Vagina (tissue), 2 donors: ENCODE data around the gene TERB1. TPM values are rescaled to one million over a fixed set of nuclear protein-coding genes. Genes with fewer than 3 reads are reported as not detected.
A peak's percentile ranks its signal among the peaks of the same experiment; 100 is the strongest.

Experiments
- DNase-seq, 2 donors: peaks; one replicate each; pipeline ENCODE4 v3.0.0-alpha.2; 2017; ENCODE audit errors: extremely low spot score in 2 of 2
- H3K27ac ChIP-seq: fragments of 200-600 bp; sonication (generic); one replicate; pipeline ENCODE4 v1.5.1; 2019
- H3K27me3 ChIP-seq: fragments of 200-600 bp; sonication (generic); one replicate; pipeline ENCODE4 v1.5.1; 2019
- H3K36me3 ChIP-seq, 2 donors: fragments of 200-600 bp; sonication (generic); one replicate each; pipeline ENCODE4 v1.5.1; 2017 to 2019
- H3K4me1 ChIP-seq: fragments of 200-600 bp; sonication (generic); one replicate; pipeline ENCODE4 v1.5.1; 2019
- H3K4me3 ChIP-seq, 2 donors: fragments of 200-600 bp; sonication (generic); 1 replicate in 1 of 2; 2 replicates in 1 of 2; pipeline ENCODE4 v1.5.1; 2016 to 2019
- H3K9me3 ChIP-seq: fragments of 200-600 bp; sonication (generic); one replicate; pipeline ENCODE4 v1.5.1; 2019
- POLR2A ChIP-seq, 2 donors: fragments of 450-650 bp; IDR thresholded peaks; one replicate each; pipeline ENCODE4 v1.6.1; 2017; ENCODE audit warnings: antibody characterized with exemption in 2 of 2, mild to moderate bottlenecking in 2 of 2, moderate library complexity in 2 of 2
- intact Hi-C: fragments of 100-400 bp; cut with DNase I; formaldehyde crosslinking; loops from one replicate; pipeline ENCODE4 v1.15.1; 2023
- total RNA-seq: library from RNA; depleted of rRNA; stranded (reverse); fragments of >200 nt; gene quantifications from one replicate; pipeline ENCODE4 v1.2.3, GENCODE V29; 2016

Gene TERB1
- total RNA-seq, 1 donor from 2014 or later: not detected

GRCh38 chr16:66705790-66706505 lies 95.4 kb downstream of the TERB1 start:
- Histone ChIP-seq H3K9me3 (no peaks in the 10 kb centered on the region), H3K4me3 (no peak overlapping the region), H3K4me1 (peaks cover 7% of the 10 kb centered on the region), H3K27me3 (no peaks in the 10 kb centered on the region), H3K36me3 (no peaks in the 10 kb centered on the region), H3K27ac (peak overlapping the region; percentile 57)
- DNase-seq: no peak
- intact Hi-C loops: no loop called here
- no peak for TF ChIP-seq POLR2A (IDR thresholded peaks at IDR 0.05)

Other genes with a start within 250 kb of the TERB1 start
- 52.3 TPM for gene CKLF, start 249.0 kb downstream of the TERB1 start, total RNA-seq
- gene CMTM1, start 235.1 kb downstream of the TERB1 start, total RNA-seq: not detected
- not detected for gene CMTM2, start 222.1 kb downstream of the TERB1 start, total RNA-seq
- gene CMTM3, start 196.9 kb downstream of the TERB1 start, total RNA-seq: 47.9 TPM
- 15.7 TPM for gene CMTM4, start 104.8 kb downstream of the TERB1 start, total RNA-seq
- 149 TPM for gene DYNC1LI2, start 50.0 kb downstream of the TERB1 start, total RNA-seq
- gene NAE1, start 29.4 kb upstream of the TERB1 start, total RNA-seq: 30.0 TPM
- gene CA7, start 42.8 kb upstream of the TERB1 start, total RNA-seq: not detected
- gene PDP2, start 78.9 kb upstream of the TERB1 start, total RNA-seq: 14.0 TPM
- 0.25 TPM for gene CDH16, start 117.3 kb upstream of the TERB1 start, total RNA-seq
- gene RRAD, start 124.0 kb upstream of the TERB1 start, total RNA-seq: 49.1 TPM
- 105 TPM for gene CIAO2B, start 132.8 kb upstream of the TERB1 start, total RNA-seq
- 55.7 TPM for gene CES2, start 133.9 kb upstream of the TERB1 start, total RNA-seq
- 0.98 TPM for gene CES3, start 159.7 kb upstream of the TERB1 start, total RNA-seq
- gene CES4A, start 187.0 kb upstream of the TERB1 start, total RNA-seq: 12.5 TPM
- gene CBFB, start 227.6 kb upstream of the TERB1 start, total RNA-seq: 33.9 TPM